Spleen (tissue), 11 donors: ENCODE measurements around the gene CCDC92B. TPM values are rescaled to one million over a fixed set of nuclear protein-coding genes. Genes with fewer than 3 reads are reported as not detected.

Experiments used
- DNase-seq: peaks from one replicate; pipeline ENCODE4 v3.0.0-alpha.2; 2020
- H3K27ac ChIP-seq, 8 donors: fragments of 200-600 bp; sonication (generic) in 7 of 8; 1 replicate in 4 of 8; 2 replicates in 4 of 8; pipeline versions ENCODE4 v1.5.0 to v1.8.0; 2016 to 2021; ENCODE audit warnings: inconsistent platforms in 4 of 8, mild to moderate bottlenecking in 4 of 8, moderate library complexity in 1 of 8
- H3K27me3 ChIP-seq, 7 donors: fragments of 200-600 bp; sonication (generic) in 6 of 7; replicated peaks in 1 of 7; 1 replicate in 4 of 7; 2 replicates in 3 of 7; pipeline versions ENCODE4 v1.5.0 to v1.8.0; 2016 to 2021; ENCODE audit warnings: inconsistent platforms in 3 of 7, mild to moderate bottlenecking in 1 of 7
- H3K36me3 ChIP-seq, 6 donors: fragments of 200-600 bp; sonication (generic) in 5 of 6; 1 replicate in 4 of 6; 2 replicates in 2 of 6; pipeline versions ENCODE4 v1.5.0 to v1.8.0; 2016 to 2021; ENCODE audit warnings: inconsistent platforms in 2 of 6
- H3K4me1 ChIP-seq, 6 donors: fragments of 200-600 bp; sonication (generic) in 5 of 6; 1 replicate in 3 of 6; 2 replicates in 3 of 6; pipeline versions ENCODE4 v1.5.0 to v1.8.0; 2016 to 2021; ENCODE audit warnings: inconsistent platforms in 3 of 6
- H3K4me3 ChIP-seq, 8 donors: fragments of 200-600 bp; sonication (generic) in 7 of 8; 1 replicate in 4 of 8; 2 replicates in 4 of 8; pipeline versions ENCODE4 v1.5.0 to v1.8.0; 2016 to 2021; ENCODE audit warnings: inconsistent platforms in 4 of 8, mild to moderate bottlenecking in 4 of 8, moderate library complexity in 2 of 8
- H3K9me3 ChIP-seq, 8 donors: fragments of 200-600 bp; sonication (generic) in 7 of 8; 1 replicate in 4 of 8; 2 replicates in 4 of 8; pipeline versions ENCODE4 v1.5.0 to v1.8.0; 2016 to 2021; ENCODE audit warnings: inconsistent platforms in 4 of 8
- CTCF ChIP-seq, 11 experiments: fragments of 200-600 bp in 7 of 11; fragments of 450-650 bp in 4 of 11; sonication (generic) in 4 of 11; IDR thresholded peaks in 8 of 11; conservative IDR thresholded peaks in 3 of 11; 1 replicate in 7 of 11; 2 replicates in 4 of 11; pipeline versions ENCODE4 v1.4.0 to v1.8.0; 2016 to 2021; ENCODE audit warnings: antibody characterized with exemption in 11 of 11, inconsistent platforms in 4 of 11, mild to moderate bottlenecking in 1 of 11
- POLR2A ChIP-seq, 3 donors: fragments of 450-650 bp; IDR thresholded peaks; one replicate each; pipeline ENCODE4 v1.5.1; 2017; ENCODE audit warnings: antibody characterized with exemption in 3 of 3, mild to moderate bottlenecking in 1 of 3
- POLR2AphosphoS5 ChIP-seq, 3 donors: sonication (generic); formaldehyde crosslinking; IDR thresholded peaks; one replicate each; pipeline ENCODE4 v1.5.1; 2017; ENCODE audit warnings: antibody characterized with exemption in 3 of 3
- WGBS, 5 donors: extraction: QIAGEN DNeasy Blood & Tissue Kit in 3 of 5; methylation state at CpG; one replicate each; pipeline versions ENCODE4 v1.1.5 to v1.1.7; 2013 to 2018; 5-methylcytosine and 5-hydroxymethylcytosine counted together
- intact Hi-C: fragments of 100-400 bp; cut with DNase I; formaldehyde crosslinking; loops from one replicate; pipeline ENCODE4 v1.15.0; 2023; ENCODE audit warnings: low total_unique reads
- polyA plus RNA-seq, 3 donors: library from polyadenylated mRNA; stranded (reverse); fragments of 200-250 nt; gene quantifications; one replicate each; pipeline ENCODE4 v1.2.1, GENCODE V29; 2013
- total RNA-seq, 7 donors: library from RNA; depleted of rRNA in 3 of 7; stranded (reverse); fragments of >200 nt in 3 of 7; fragmentation: NEBNext Ultra II Directional in 4 of 7; extraction: Animal tissue kit (Norgen Biotek cat#: 25700) in 4 of 7; gene quantifications; one replicate each; pipeline versions ENCODE4 v1.1.0 to v1.2.1, GENCODE V29; 2016 to 2021
- donor health status: healthy with polysubstance abuse.
- donor health status: DM: no; HTN: no; CAD: no; lungs with moderate emphysema.
- donor health status: DM: no; HTN: no; CAD: no.
- donor health status: Bipolar disorder and iron deficiency.
- donor health status: healthy.
- donor health status: DM: no; HTN: no; CAD: no.
- donor health status: DM: yes; HTN: yes; CAD: no.

CCDC92B gene
- total and polyA plus RNA-seq, 10 donors, result 0.03 to 0.26 (median 0.20) TPM; not detected in 3

- H3K4me3 ChIP-seq, result no peak overlapping the region
- 84 to 89% (median 86%) methylated on average over 11 to 17 of the region's 17 CpGs for WGBS, 5 donors
- no peak for DNase-seq
- no peak overlapping the region for H3K27ac ChIP-seq
- no peak for TF ChIP-seq CTCF (IDR thresholded peaks at IDR 0.05 in 8 of 11, conservative IDR thresholded peaks at IDR 0.05 in 3 of 11)
- TF ChIP-seq POLR2AphosphoS5 (IDR thresholded peaks at IDR 0.05), result no peak
- TF ChIP-seq POLR2A (IDR thresholded peaks at IDR 0.05), result no peak
- H3K9me3 ChIP-seq, result no peaks in the 10 kb centered on the region
- no peaks in the 10 kb centered on the region for H3K4me1 ChIP-seq
- intact Hi-C loops, result no loop called here
- H3K36me3 ChIP-seq, result no peaks in the 10 kb centered on the region
- H3K27me3 ChIP-seq, result peaks cover 0 to 60% (median 11%) of the 10 kb centered on the region in 7 donors
Observed at GRCh38 chr17:2730764-2731353, 18.6 kb downstream of the CCDC92B start.

GRCh38 chr17:2724784-2725164 lies 24.7 kb downstream of the CCDC92B start:
- Histone ChIP-seq H3K27me3 (peaks cover 0 to 64% (median 28%) of the 10 kb centered on the region in 7 donors), H3K4me1 (peaks cover 0 to 20% (median 13%) of the 10 kb centered on the region in 6 donors), H3K9me3 (no peaks in the 10 kb centered on the region), H3K36me3 (no peaks in the 10 kb centered on the region), H3K27ac (no peak overlapping the region), H3K4me3 (peak overlapping the region in 6 of 8 donors; percentile 13 to 68 (median 34))
- no peak for TF ChIP-seq POLR2A (IDR thresholded peaks at IDR 0.05)
- peak in 2 of 11 experiments; percentile 13 to 16 for TF ChIP-seq CTCF (IDR thresholded peaks at IDR 0.05 in 8 of 11, conservative IDR thresholded peaks at IDR 0.05 in 3 of 11)
- TF ChIP-seq POLR2AphosphoS5 (IDR thresholded peaks at IDR 0.05), result peak in 2 of 3 donors; percentile 15 to 39
- intact Hi-C loops, result no loop called here
- no peak for DNase-seq
- 3 to 10% (median 4%) methylated on average over 15 to 40 of the region's 40 CpGs for WGBS, 5 donors

GRCh38 chr17:2723997-2724783 lies 25.3 kb downstream of the CCDC92B start:
- Histone ChIP-seq H3K27ac (peak overlapping the region in 2 of 8 donors; percentile 24 to 37), H3K4me1 (peaks cover 0 to 20% (median 13%) of the 10 kb centered on the region in 6 donors), H3K4me3 (peak overlapping the region; percentile 12 to 68 (median 30)), H3K9me3 (no peaks in the 10 kb centered on the region), H3K27me3 (peaks cover 0 to 64% (median 28%) of the 10 kb centered on the region in 7 donors), H3K36me3 (no peaks in the 10 kb centered on the region)
- TF ChIP-seq CTCF (IDR thresholded peaks at IDR 0.05 in 8 of 11, conservative IDR thresholded peaks at IDR 0.05 in 3 of 11) (no peak), POLR2AphosphoS5 (IDR thresholded peaks at IDR 0.05) (no peak), POLR2A (IDR thresholded peaks at IDR 0.05) (no peak)
- intact Hi-C loops, result no loop called here
- DNase-seq, result no peak
- 2 to 4% (median 4%) methylated on average over 72 to 98 of the region's 98 CpGs; no CpG with 5 or more reads in 2 of the 5 donors for WGBS, 5 donors

- intact Hi-C loops, result no loop called here
- peak overlapping the region in 2 of 8 donors; percentile 24 to 37 for H3K27ac ChIP-seq
- no peaks in the 10 kb centered on the region for H3K9me3 ChIP-seq
- peaks cover 0 to 64% (median 28%) of the 10 kb centered on the region in 7 donors for H3K27me3 ChIP-seq
- no peak for DNase-seq
- H3K4me3 ChIP-seq, result peak overlapping the region in 5 of 8 donors; percentile 29 to 68 (median 35)
- peaks cover 0 to 20% (median 13%) of the 10 kb centered on the region in 6 donors for H3K4me1 ChIP-seq
- TF ChIP-seq POLR2A (IDR thresholded peaks at IDR 0.05), result no peak
- no peak for TF ChIP-seq POLR2AphosphoS5 (IDR thresholded peaks at IDR 0.05)
- no peak for TF ChIP-seq CTCF (IDR thresholded peaks at IDR 0.05 in 8 of 11, conservative IDR thresholded peaks at IDR 0.05 in 3 of 11)
- WGBS, 5 donors, result 41 to 72% (median 46%) methylated on average over 3 to 18 of the region's 18 CpGs
- no peaks in the 10 kb centered on the region for H3K36me3 ChIP-seq
Observed at GRCh38 chr17:2723505-2723996, 25.9 kb downstream of the CCDC92B start.
